Transverse colon (tissue), 3 donors: ENCODE data around the gene BTRC.
"Not testable (repeated sequence)": the region's sequence is repeated elsewhere in the genome, so short reads cannot be mapped to it uniquely, and the experiment has no call there.

ENCODE experiments used
- EP300 ChIP-seq: sonication (generic); formaldehyde crosslinking; IDR thresholded peaks from one replicate; pipeline ENCODE4 v1.6.1; 2017; ENCODE audit warnings: antibody characterized with exemption, low read depth
- POLR2A ChIP-seq: fragments of 450-650 bp; IDR thresholded peaks from one replicate; pipeline ENCODE4 v1.6.1; 2016; ENCODE audit warnings: antibody characterized with exemption, mild to moderate bottlenecking, moderate library complexity
- TF ChIP-seq, protein P1 (sequence below), 5 experiments: fragments of 200-600 bp in 3 of 5; fragments of 450-650 bp in 2 of 5; sonication (generic) in 3 of 5; IDR thresholded peaks; 1 replicate in 2 of 5; 2 replicates in 3 of 5; pipeline ENCODE4 v1.5.1; 2016 to 2017; ENCODE audit warnings: antibody characterized with exemption in 5 of 5, inconsistent platforms in 3 of 5, mild to moderate bottlenecking in 2 of 5, moderate library complexity in 1 of 5

DNA sequence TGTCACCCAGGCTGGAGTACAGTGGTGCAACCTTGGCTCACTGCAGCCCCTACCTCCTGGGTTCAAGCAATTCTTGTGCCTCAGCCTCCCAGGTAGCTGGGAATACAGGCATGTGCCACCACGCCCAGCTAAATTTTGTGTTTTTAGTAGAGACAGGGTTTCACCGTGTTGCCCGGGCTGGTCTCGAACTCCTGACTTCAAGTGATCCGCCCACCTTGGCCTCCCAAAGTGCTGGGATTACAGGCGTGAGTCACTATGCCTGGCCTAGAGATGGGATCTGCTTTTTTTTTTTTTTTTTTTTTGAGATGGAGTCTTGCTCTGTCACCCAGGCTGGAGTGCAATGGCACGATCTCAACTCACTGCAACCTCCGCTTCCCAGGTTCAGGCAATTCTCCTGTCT, 6.1 kb downstream of the BTRC start:
- TF ChIP-seq, protein P1, sequence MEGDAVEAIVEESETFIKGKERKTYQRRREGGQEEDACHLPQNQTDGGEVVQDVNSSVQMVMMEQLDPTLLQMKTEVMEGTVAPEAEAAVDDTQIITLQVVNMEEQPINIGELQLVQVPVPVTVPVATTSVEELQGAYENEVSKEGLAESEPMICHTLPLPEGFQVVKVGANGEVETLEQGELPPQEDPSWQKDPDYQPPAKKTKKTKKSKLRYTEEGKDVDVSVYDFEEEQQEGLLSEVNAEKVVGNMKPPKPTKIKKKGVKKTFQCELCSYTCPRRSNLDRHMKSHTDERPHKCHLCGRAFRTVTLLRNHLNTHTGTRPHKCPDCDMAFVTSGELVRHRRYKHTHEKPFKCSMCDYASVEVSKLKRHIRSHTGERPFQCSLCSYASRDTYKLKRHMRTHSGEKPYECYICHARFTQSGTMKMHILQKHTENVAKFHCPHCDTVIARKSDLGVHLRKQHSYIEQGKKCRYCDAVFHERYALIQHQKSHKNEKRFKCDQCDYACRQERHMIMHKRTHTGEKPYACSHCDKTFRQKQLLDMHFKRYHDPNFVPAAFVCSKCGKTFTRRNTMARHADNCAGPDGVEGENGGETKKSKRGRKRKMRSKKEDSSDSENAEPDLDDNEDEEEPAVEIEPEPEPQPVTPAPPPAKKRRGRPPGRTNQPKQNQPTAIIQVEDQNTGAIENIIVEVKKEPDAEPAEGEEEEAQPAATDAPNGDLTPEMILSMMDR (IDR thresholded peaks at IDR 0.05), result not testable (repeated sequence)
- TF ChIP-seq POLR2A, EP300: not testable (repeated sequence)
